T47D (cell line): Measurements from ENCODE around the gene SH3PXD2B.

Source experiments
- DNase-seq, 2 experiments: peaks; one replicate each; pipeline versions ENCODE4 v3.0.0 to v3.0.0-alpha.2; 2011 to 2012; ENCODE audit warnings: low read depth in 1 of 2, low spot score in 1 of 2
- JUND ChIP-seq: IDR thresholded peaks from 2 replicates; pipeline ENCODE4 v1.6.1; 2012; ENCODE audit warnings: low read depth
- in situ Hi-C: cut with HindIII; loops from 2 replicates; pipeline ENCODE4 v1.10.0; 2016; ENCODE audit warnings: low sequenced_read_pairs, low pct_unique_long_range_greater_than_20kb

The SH3PXD2B gene

DNA sequence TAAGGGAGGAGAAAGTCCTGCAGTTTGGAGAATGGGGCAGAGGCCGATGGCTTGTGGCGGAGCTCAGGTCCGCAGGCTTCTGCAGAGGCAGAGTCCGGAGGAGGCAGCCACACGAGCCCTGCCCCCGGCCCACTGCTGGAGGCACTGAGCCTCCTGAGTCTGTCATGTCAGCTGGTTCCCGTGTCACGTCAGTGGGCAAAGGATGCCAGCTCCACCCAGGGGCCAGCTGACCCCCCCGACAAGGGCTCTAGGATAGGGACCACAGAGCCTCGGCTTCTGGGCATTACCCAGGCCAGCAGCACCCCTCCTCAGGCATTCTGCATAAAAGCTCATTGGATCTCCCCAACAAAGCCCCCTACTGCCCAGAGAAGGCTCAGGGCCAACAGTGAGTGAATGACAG lies 8.5 kb downstream of the SH3PXD2B start:
- DNase-seq, result no peak
- no peak for TF ChIP-seq JUND
- in situ Hi-C loops, result no loop called here

- TF ChIP-seq JUND, result no peak
- in situ Hi-C loops, result no loop called here
- no peak for DNase-seq
Observed at GRCh38 chr5:172444626-172445365, 9.5 kb downstream of the SH3PXD2B start.

GRCh38 chr5:172444110-172444510 lies 10.2 kb downstream of the SH3PXD2B start:
- TF ChIP-seq JUND, result no peak
- DNase-seq, result no peak
- in situ Hi-C loops, result no loop called here

DNA sequence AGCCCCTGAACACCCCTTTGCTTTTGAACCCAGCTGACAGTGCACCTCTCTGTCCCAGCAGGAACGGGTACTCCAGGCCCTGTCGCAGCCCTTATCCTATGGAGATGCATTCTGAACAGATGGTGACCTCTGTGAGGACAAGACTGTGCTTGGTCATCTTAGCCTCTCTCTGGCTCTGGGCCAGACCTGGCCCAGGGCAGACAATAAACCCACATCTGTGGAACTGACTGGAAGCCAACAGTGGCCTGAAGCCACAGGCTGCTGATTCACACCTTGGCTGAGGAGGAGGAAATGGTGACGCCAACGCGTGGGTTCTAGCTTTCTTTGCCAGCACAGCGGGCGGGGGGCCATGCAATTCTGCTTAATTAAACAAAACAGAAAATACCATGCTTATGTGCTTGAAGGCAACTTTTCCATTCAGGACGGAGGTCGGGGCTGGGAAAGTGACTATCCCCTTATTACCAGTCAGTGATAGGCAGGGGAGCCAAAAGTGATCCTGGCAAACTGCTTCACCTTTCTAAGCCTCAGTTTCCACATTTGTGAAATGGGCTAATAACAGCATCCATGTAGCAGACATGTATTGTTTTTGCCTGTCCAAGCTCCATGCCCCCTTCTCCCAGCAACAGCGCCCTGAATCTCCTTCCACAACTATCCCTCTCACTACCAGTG lies 10.8 kb downstream of the SH3PXD2B start:
- TF ChIP-seq JUND, result no peak
- in situ Hi-C loops, result no loop called here
- DNase-seq, result peak in 1 of 2 experiments; percentile 43

GRCh38 chr5:172442592-172442991 lies 11.7 kb downstream of the SH3PXD2B start:
- no peak for TF ChIP-seq JUND
- in situ Hi-C loops, result no loop called here
- no peak for DNase-seq

DNA sequence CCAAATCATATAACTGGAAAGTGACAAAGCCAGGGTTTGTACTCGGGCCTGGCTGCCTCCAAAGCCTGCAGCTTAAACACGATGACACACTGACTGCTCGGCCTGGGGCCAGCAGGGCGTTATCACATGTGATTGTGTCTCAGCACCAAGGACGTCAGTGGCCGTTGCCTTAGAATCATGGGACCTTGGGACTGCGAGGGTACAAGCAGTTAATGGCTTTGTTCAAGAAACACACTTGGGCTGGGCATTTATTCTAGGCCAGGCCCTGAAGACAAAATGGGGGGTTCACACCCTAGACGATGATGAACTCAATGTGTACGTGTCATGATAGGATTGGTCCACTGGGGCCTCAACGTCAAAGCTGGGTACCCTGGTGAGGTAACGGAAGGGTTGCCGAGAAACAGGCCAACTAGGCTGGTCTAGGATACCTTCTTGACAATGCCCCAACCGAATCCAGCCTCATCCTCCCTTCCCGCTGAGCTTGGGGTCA lies 13.0 kb downstream of the SH3PXD2B start:
- in situ Hi-C loops, result no loop called here
- DNase-seq, result no peak
- no peak for TF ChIP-seq JUND

GRCh38 chr5:172440486-172440885 lies 13.8 kb downstream of the SH3PXD2B start:
- in situ Hi-C loops, result no loop called here
- DNase-seq, result no peak
- no peak for TF ChIP-seq JUND

GRCh38 chr5:172439785-172440477 lies 14.4 kb downstream of the SH3PXD2B start:
- TF ChIP-seq JUND, result no peak
- in situ Hi-C loops, result no loop called here
- no peak for DNase-seq

DNA sequence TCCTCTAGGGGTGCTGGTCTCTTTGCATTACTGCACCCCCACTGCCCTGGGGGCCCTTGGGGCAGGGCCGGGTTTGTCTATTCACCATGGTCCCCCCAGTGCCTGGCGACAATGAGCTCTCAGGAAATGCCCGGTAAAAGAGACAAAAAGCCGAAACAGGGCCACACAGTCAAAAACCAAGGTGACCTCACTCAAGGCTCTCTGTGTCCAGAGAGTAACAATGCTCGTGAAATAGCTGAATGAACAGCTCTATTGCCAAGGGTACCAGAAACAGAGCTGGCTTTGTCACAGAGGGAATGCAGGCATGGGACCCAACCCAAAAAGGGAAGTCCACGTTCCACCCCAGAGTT lies 16.0 kb downstream of the SH3PXD2B start:
- no peak for TF ChIP-seq JUND
- no peak for DNase-seq
- in situ Hi-C loops, result no loop called here

DNA sequence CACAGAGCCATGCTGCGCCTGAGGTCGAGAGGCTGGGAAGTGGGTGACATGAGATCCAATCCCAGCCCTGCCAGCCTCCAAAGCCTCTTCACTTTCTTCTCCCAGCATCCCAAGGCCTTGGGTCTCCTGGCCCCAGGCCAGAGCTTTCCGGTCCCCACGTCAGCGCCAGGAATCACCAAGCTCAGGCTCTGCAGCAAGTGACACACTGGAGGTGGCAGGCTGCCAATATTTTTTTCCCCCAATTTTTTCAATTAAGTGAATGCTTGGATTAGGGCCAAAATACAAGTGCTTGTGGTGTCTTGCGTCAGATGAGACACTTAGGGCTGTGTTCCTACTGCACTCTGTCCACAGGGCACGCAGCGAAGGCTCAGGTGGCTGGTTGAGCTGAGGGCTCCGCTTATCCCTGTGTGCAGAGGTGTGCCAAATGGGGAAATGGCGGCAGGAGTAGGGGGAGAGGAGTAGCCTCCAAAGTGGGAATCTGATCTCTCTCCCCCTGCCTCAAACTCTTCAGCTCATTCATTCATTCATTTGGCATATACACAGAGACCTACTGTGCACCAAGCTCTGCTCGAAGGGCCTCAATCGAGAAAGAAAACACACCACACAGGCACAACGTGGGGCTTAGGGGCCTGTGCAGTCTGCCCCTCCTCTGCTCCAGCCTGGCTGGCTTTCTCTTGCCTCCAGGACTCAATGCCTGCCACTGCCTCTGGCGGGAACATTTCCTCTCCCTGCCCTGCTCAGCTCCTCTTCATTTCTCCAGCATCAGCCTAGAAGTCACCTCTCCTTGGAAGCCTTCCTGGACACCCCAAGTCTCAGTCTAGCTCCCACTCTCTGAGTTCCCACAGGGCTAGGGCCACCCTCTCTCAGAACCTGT lies 16.6 kb downstream of the SH3PXD2B start:
- no peak for TF ChIP-seq JUND
- in situ Hi-C loops, result no loop called here
- no peak for DNase-seq

DNA sequence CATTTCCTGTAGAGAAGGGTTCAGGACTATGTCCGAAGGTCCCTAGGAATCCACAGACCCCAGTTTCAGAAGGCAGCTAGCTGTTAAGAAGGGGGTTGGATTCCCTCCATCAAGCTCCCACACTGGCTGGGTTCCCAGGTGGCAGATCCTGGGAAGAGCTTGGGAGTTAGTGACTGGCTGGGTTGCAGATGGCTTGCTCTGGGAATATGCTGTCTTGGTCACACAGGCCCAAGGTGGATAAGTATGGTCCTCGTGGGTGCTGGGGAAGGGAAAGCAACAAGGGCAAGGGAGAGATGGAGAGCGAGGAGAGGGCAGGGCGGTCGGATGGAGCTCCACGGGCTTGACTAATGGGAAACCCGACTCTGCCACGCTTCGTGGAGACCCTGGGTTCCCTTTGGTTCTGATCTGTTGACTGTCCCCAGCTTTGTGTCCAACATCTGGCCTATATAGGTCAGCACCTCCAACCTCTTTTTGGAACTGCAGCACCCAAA lies 17.4 kb downstream of the SH3PXD2B start:
- DNase-seq, result no peak
- TF ChIP-seq JUND, result no peak
- in situ Hi-C loops, result no loop called here
